ENCODE results near the gene RAB18.

DNA sequence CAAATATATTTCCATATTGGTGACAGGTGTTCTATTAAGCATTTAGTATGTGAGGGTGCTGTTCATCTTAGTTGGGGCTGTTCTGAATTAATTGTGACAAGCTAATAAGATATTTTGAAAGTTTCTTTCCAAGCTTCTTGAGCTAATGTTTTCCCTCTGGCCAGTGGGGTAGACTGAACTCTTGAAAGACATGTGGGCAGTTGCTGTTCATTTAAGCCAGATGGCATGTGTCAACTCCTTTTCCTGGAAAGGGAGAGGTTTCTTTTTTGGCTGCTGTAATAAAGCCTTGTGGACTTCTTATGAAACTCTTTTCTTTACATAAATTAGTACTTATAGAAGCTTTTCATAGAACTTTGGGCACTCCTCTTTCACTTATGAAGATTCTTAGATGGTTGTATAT lies 21.7 kb downstream of the RAB18 start:
- TF ChIP-seq ZNF274 (IDR thresholded peaks at IDR 0.05; ENCODE audit: low read depth, low read length) (no peak), SUZ12 (IDR thresholded peaks at IDR 0.05; ENCODE audit: extremely low read depth, insufficient read depth, insufficient read length) (no peak), YY1 (IDR thresholded peaks at IDR 0.05; ENCODE audit: insufficient read depth, insufficient read length) (no peak)

Measured in NT2/D1 (cell line).